ENCODE results near the gene TMEM53.

The TMEM53 gene

DNA sequence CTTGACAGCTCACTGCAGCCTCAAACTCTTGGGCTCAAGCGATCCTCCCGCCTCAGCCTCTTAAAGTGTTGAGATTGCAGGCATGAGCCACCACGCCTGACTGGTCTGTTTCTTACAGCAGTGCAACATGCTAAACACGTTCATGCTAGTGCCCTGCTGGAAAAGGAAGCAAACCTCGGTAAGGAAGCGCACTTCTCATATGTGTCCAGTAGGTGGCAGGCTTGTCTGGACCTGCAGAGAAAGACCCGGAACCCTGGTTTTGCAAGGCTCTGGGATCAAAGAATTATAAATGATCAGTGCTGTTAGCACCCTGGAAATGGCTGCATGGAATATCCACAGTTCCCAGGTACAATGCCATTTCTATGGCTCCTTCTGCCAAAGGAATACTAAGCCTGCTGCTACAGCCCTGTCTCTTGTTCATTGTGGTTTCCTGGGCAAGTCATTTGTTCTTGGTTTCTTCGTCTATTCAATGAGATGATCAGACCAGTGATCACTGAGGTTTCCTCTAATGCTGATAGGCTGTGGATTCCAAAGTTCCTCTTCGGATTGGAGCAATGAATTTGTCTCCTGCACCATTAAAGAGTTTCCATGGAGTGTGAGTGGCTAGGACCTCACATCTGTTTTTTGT is 40.8 kb upstream of the TMEM53 start:
- peak; percentile 75 to 90 for TF ChIP-seq CTCF (IDR thresholded peaks at IDR 0.05)
- intact Hi-C loops (cut with DNase I; ENCODE audit: low total_unique reads), result no loop called here
- Histone ChIP-seq H3K27me3 (peaks cover 0 to 3% of the 10 kb centered on the region in 2 donors), H3K4me3 (no peak overlapping the region), H3K4me1 (peaks cover 0 to 5% (median 0%) of the 10 kb centered on the region in 4 donors), H3K27ac (no peak overlapping the region), H3K9me3 (no peaks in the 10 kb centered on the region), H3K36me3 (no peaks in the 10 kb centered on the region)
- peak; percentile 64 to 75 for DNase-seq

GRCh38 chr1:44714532-44714931 is 40.3 kb upstream of the TMEM53 start:
- Histone ChIP-seq H3K4me3 (no peak overlapping the region), H3K4me1 (peaks cover 0 to 5% (median 0%) of the 10 kb centered on the region in 4 donors), H3K9me3 (no peaks in the 10 kb centered on the region), H3K27ac (no peak overlapping the region), H3K36me3 (no peaks in the 10 kb centered on the region), H3K27me3 (peaks cover 0 to 3% of the 10 kb centered on the region in 2 donors)
- intact Hi-C loops (cut with DNase I; ENCODE audit: low total_unique reads), result no loop called here
- no peak for TF ChIP-seq CTCF (IDR thresholded peaks at IDR 0.05)
- DNase-seq, result no peak

DNA sequence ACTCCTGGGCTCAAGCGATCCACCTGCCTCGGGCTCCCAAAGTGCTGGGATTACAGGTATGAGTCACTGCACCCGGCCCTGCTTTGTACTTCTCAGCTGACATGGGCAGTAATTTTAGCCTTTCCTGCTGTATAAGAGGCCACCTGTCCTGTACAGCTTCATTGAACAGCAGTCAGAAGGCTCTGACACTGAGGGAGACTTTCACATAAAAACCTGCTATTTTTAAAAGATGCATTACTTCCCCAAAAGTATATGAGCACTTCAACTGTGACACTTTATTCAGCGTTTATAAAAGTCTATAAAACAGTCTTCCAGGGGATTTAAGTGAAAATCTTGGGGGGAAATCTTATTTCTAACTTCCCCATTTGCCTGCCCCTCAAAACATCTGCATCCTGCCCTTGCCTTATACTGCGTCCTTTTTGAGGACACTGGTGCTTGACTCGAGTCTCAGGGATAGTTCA is 39.1 kb upstream of the TMEM53 start:
- Histone ChIP-seq H3K27ac (no peak overlapping the region), H3K36me3 (no peaks in the 10 kb centered on the region), H3K9me3 (no peaks in the 10 kb centered on the region), H3K4me1 (peaks cover 0 to 5% (median 0%) of the 10 kb centered on the region in 4 donors), H3K27me3 (peaks cover 0 to 3% of the 10 kb centered on the region in 2 donors), H3K4me3 (no peak overlapping the region)
- intact Hi-C loops (cut with DNase I; ENCODE audit: low total_unique reads), result no loop called here
- TF ChIP-seq CTCF (IDR thresholded peaks at IDR 0.05), result no peak
- DNase-seq, result no peak

GRCh38 chr1:44707959-44708831 is 33.9 kb upstream of the TMEM53 start:
- peak; percentile 25 to 57 for DNase-seq
- no peak overlapping the region for H3K4me3 ChIP-seq
- H3K4me1 ChIP-seq, result peaks cover 0 to 7% (median 0%) of the 10 kb centered on the region in 4 donors
- no peaks in the 10 kb centered on the region for H3K9me3 ChIP-seq
- no peak overlapping the region for H3K27ac ChIP-seq
- peak; percentile 49 to 57 for TF ChIP-seq CTCF (IDR thresholded peaks at IDR 0.05)
- intact Hi-C loops (cut with DNase I; ENCODE audit: low total_unique reads), result no loop called here
- no peaks in the 10 kb centered on the region for H3K36me3 ChIP-seq
- H3K27me3 ChIP-seq, result no peaks in the 10 kb centered on the region

GRCh38 chr1:44707112-44707881 is 33.0 kb upstream of the TMEM53 start:
- no peak overlapping the region for H3K27ac ChIP-seq
- DNase-seq, result peak in 1 of 2 donors; percentile 41
- H3K27me3 ChIP-seq, result no peaks in the 10 kb centered on the region
- TF ChIP-seq CTCF (IDR thresholded peaks at IDR 0.05), result no peak
- H3K4me3 ChIP-seq, result no peak overlapping the region
- peaks cover 0 to 7% (median 0%) of the 10 kb centered on the region in 4 donors for H3K4me1 ChIP-seq
- intact Hi-C loops (cut with DNase I; ENCODE audit: low total_unique reads), result no loop called here
- H3K36me3 ChIP-seq, result no peaks in the 10 kb centered on the region
- no peaks in the 10 kb centered on the region for H3K9me3 ChIP-seq

Data from tibial artery (tissue), 4 donors.